OCI-LY7 (cell line): Measurements from ENCODE around the gene PI4K2A. TPM values are rescaled to one million over a fixed set of nuclear protein-coding genes. Genes with fewer than 3 reads are reported as not detected.

Source experiments
- BruUV-seq: library from RNA; stranded (reverse); fragments of 400-500 nt; replicated peaks from 2 replicates; lab custom pipeline; 2021; lab: Mats Ljungman, UMichigan
- CTCF ChIA-PET: fragments of 300-600 bp; sonication (Branson Sonifier 250); formaldehyde crosslinking; loops from one replicate; lab custom pipeline; 2022; ENCODE audit warnings: antibody characterized with exemption; ENCODE audit not compliant: unreplicated experiment; lab: Charles Lee
- POLR2A ChIA-PET: fragments of 300-600 bp; sonication (Branson Sonifier 250); formaldehyde crosslinking; loops from one replicate; lab custom pipeline; 2022; ENCODE audit warnings: antibody characterized with exemption; lab: Charles Lee
- DNase-seq: peaks from one replicate; pipeline ENCODE4 v3.0.0-alpha.2; 2015; ENCODE audit warnings: low spot score
- H2AFZ ChIP-seq: fragments of 200-600 bp; sonication (generic), shearing (Covaris generic); 2 replicates; pipeline ENCODE4 v1.6.1; 2014; ENCODE audit warnings: mild to moderate bottlenecking, antibody characterized with exemption, low read length, moderate library complexity
- H3K27ac ChIP-seq: fragments of 200-600 bp; sonication (generic); 2 replicates; pipeline ENCODE4 v1.5.1; 2014; ENCODE audit warnings: mixed run types, low read depth, mild to moderate bottlenecking, moderate library complexity, low read length, inconsistent platforms; ENCODE audit not compliant: poor library complexity, severe bottlenecking
- H3K36me3 ChIP-seq: fragments of 200-600 bp; sonication (generic); 2 replicates; pipeline ENCODE4 v1.6.1; 2014; ENCODE audit warnings: mild to moderate bottlenecking, antibody characterized with exemption, low read length, moderate library complexity, mixed read lengths; ENCODE audit not compliant: insufficient read depth
- H3K4me1 ChIP-seq: fragments of 200-600 bp; sonication (generic); 2 replicates; pipeline ENCODE4 v1.5.1; 2014; ENCODE audit warnings: mild to moderate bottlenecking, low read length; ENCODE audit not compliant: insufficient read depth, poor library complexity, severe bottlenecking
- H3K4me2 ChIP-seq: fragments of 200-600 bp; sonication (generic); 2 replicates; pipeline ENCODE4 v1.6.1; 2014; ENCODE audit warnings: mild to moderate bottlenecking, low read length
- H3K4me3 ChIP-seq: fragments of 200-600 bp; sonication (generic); 2 replicates; pipeline ENCODE4 v1.5.1; 2014; ENCODE audit warnings: mild to moderate bottlenecking, low read depth, low read length; ENCODE audit not compliant: poor library complexity, severe bottlenecking
- H3K79me2 ChIP-seq: fragments of 200-600 bp; sonication (generic); 2 replicates; pipeline ENCODE4 v1.6.1; 2016; ENCODE audit warnings: low read depth, mild to moderate bottlenecking, low read length, moderate library complexity, mixed read lengths; ENCODE audit not compliant: insufficient read depth
- H3K9me2 ChIP-seq: fragments of 200-600 bp; sonication (generic); 2 replicates; pipeline ENCODE4 v1.6.1; 2016; ENCODE audit warnings: mild to moderate bottlenecking, low read length, mixed read lengths; ENCODE audit not compliant: insufficient read depth
- H3K9me3 ChIP-seq: fragments of 200-600 bp; sonication (generic); 2 replicates; pipeline ENCODE4 v1.6.1; 2014; ENCODE audit warnings: mild to moderate bottlenecking, mixed run types, low read length, mixed read lengths
- H4K20me1 ChIP-seq: fragments of 200-600 bp; sonication (generic); 2 replicates; pipeline ENCODE4 v1.6.1; 2014; ENCODE audit warnings: mild to moderate bottlenecking, antibody characterized with exemption, low read length, moderate library complexity, mixed read lengths; ENCODE audit not compliant: insufficient read depth
- CTCF ChIP-seq: fragments of 200-600 bp; sonication (generic); conservative IDR thresholded peaks from 2 replicates; pipeline ENCODE4 v1.5.1; 2014; ENCODE audit warnings: mild to moderate bottlenecking, antibody characterized with exemption, low read length, moderate library complexity, mixed read lengths
- EZH2phosphoT487 ChIP-seq: fragments of 200-600 bp; sonication (generic); IDR thresholded peaks from 2 replicates; pipeline ENCODE4 v1.6.1; 2018; ENCODE audit warnings: low read depth, borderline replicate concordance, mild to moderate bottlenecking, mixed run types, antibody characterized with exemption, low read length, moderate library complexity, mixed read lengths
- intact Hi-C: fragments of 100-400 bp; cut with micrococcal nuclease; formaldehyde crosslinking; loops from one replicate; pipeline ENCODE4 v1.10.0; 2022; ENCODE audit not compliant: unreplicated experiment
- total RNA-seq, 2 experiments: library from RNA; depleted of rRNA in 1 of 2; stranded (reverse); fragments of >200 nt in 1 of 2; shearing (Covaris generic) in 1 of 2; gene quantifications; 2 replicates each; pipeline ENCODE4 v1.2.3, GENCODE V29; 2014 to 2022

PI4K2A gene
- total RNA-seq, 2 experiments from 2014 or later, result 9.2 to 12.7 TPM

GRCh38 chr10:97627731-97628130, 12.7 kb upstream of the PI4K2A start:
- Histone ChIP-seq H3K4me1 (no peaks in the 10 kb centered on the region), H2AFZ (no peak overlapping the region), H3K36me3 (no peaks in the 10 kb centered on the region), H3K9me3 (no peaks in the 10 kb centered on the region), H3K79me2 (no peaks in the 10 kb centered on the region), H3K4me3 (no peak overlapping the region), H3K9me2 (no peaks in the 10 kb centered on the region), H4K20me1 (no peaks in the 10 kb centered on the region), H3K27ac (no peak overlapping the region), H3K4me2 (no peak overlapping the region)
- intact Hi-C loops, result no loop called here
- no peak for DNase-seq
- TF ChIP-seq EZH2phosphoT487 (no peak), CTCF (no peak)
- POLR2A ChIA-PET, result interaction anchor here (1.3 kb wide), 1 partner anchor 11 kb away, joined by 3 read pairs; no protein-coding TSS in a partner anchor
- no TSS peak for BruUV-seq
- CTCF ChIA-PET, result no interaction called here

GRCh38 chr10:97628228-97628627, 12.2 kb upstream of the PI4K2A start:
- ChIA-PET POLR2A (interaction anchor here (1.3 kb wide), 1 partner anchor 10 kb away, joined by 3 read pairs; no protein-coding TSS in a partner anchor), CTCF (no interaction called here)
- no peak overlapping the region for H3K27ac ChIP-seq
- TF ChIP-seq EZH2phosphoT487 (no peak), CTCF (no peak)
- H3K9me2 ChIP-seq, result no peaks in the 10 kb centered on the region
- no peaks in the 10 kb centered on the region for H3K9me3 ChIP-seq
- intact Hi-C loops, result no loop called here
- DNase-seq, result no peak
- no peaks in the 10 kb centered on the region for H4K20me1 ChIP-seq
- no peak overlapping the region for H2AFZ ChIP-seq
- H3K4me1 ChIP-seq, result no peaks in the 10 kb centered on the region
- H3K4me2 ChIP-seq, result no peak overlapping the region
- H3K36me3 ChIP-seq, result no peaks in the 10 kb centered on the region
- no peak overlapping the region for H3K4me3 ChIP-seq
- BruUV-seq, result no TSS peak
- no peaks in the 10 kb centered on the region for H3K79me2 ChIP-seq

- Histone ChIP-seq H3K9me2 (no peaks in the 10 kb centered on the region), H3K27ac (no peak overlapping the region), H3K4me1 (no peaks in the 10 kb centered on the region), H3K36me3 (no peaks in the 10 kb centered on the region), H3K9me3 (no peaks in the 10 kb centered on the region), H3K79me2 (no peaks in the 10 kb centered on the region), H3K4me3 (no peak overlapping the region), H3K4me2 (no peak overlapping the region), H2AFZ (no peak overlapping the region), H4K20me1 (no peaks in the 10 kb centered on the region)
- POLR2A ChIA-PET, result no interaction called here
- DNase-seq, result no peak
- CTCF ChIA-PET, result no interaction called here
- no TSS peak for BruUV-seq
- intact Hi-C loops, result no loop called here
- TF ChIP-seq CTCF (no peak), EZH2phosphoT487 (no peak)
Measured at GRCh38 chr10:97629289-97629688, 11.2 kb upstream of the PI4K2A start.
